Suppressor macrophage (primary cell): ENCODE results near the gene EIF2AK3.
"Not testable (repeated sequence)": the region's sequence is repeated elsewhere in the genome, so short reads cannot be mapped to it uniquely, and the experiment has no call there.

Experiments
- DNase-seq, 4 experiments: peaks; one replicate each; pipeline ENCODE4 v3.0.0-alpha.2; 2020 to 2022
- total RNA-seq, 17 experiments: gene quantifications; one replicate each; lab custom pipeline; 2026; ENCODE audit warnings: mixed read lengths in 6 of 17, inconsistent platforms in 3 of 17; lab: John Stamatoyannopoulos, UW

Gene EIF2AK3
- total RNA-seq: 34.4 to 64.6 (median 52.5) reads per million in 17 experiments

GRCh38 chr2:88627055-88627855 lies at the start of gene EIF2AK3:
EIF2AK3 (minus strand) TSS chr2:88627464; CDS start chr2:88627274, 190 bp downstream.
- peak; percentile 99 to 100 (median 99) for DNase-seq

- no peak for DNase-seq
These were observed 46.1 kb upstream of the EIF2AK3 start for GRCh38 chr2:88673363-88673762.

- peak; percentile 58 to 82 (median 67) for DNase-seq
These were observed 44.6 kb upstream of the EIF2AK3 start for GRCh38 chr2:88671786-88672427.

- peak in 3 of 4 experiments; percentile 38 to 44 (median 43) for DNase-seq
These were observed 42.4 kb upstream of the EIF2AK3 start for GRCh38 chr2:88669482-88670214.

- DNase-seq: no peak
These were observed 41.6 kb upstream of the EIF2AK3 start for GRCh38 chr2:88668862-88669261.

GRCh38 chr2:88667219-88667618 lies 40.0 kb upstream of the EIF2AK3 start:
- DNase-seq: no peak

DNA sequence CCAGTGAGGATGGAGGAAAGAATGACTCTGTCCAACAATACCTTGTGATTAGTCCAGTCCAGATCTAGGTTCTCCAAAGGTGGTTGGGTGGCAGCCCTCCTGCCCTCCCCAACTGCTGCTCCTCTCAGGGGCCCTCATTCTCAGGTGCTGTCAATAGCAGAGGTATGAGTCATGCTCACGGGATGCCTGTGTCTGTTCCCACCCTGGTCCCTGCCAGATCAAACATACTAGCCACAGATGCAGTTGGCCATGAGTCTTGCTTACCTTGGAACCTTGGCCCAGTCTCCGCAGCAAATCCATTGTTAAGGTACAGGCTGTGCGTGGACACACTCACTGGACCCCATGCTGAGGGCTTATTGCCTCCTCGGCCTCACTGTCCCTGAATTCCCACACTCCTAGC lies 39.3 kb upstream of the EIF2AK3 start:
- no peak for DNase-seq

DNA sequence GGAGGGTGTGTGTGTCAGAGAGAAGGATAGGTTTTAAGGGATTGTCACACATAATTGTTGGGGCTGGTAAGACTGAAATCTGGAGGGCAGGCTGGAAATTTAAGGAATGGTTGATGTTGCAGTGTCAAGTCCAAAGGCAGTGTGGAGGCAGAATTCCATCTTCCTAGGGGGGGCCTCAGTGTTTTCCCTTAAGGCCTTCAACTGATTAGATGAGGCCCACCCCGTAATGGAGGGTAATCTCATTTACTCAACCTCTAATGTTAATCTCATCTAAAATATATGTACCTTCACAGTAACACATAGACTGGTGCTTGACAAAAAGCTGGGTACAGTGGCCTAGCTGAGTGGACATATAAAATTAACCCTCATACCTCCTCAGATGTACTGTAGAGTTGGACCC lies 33.4 kb upstream of the EIF2AK3 start:
- DNase-seq: no peak

DNA sequence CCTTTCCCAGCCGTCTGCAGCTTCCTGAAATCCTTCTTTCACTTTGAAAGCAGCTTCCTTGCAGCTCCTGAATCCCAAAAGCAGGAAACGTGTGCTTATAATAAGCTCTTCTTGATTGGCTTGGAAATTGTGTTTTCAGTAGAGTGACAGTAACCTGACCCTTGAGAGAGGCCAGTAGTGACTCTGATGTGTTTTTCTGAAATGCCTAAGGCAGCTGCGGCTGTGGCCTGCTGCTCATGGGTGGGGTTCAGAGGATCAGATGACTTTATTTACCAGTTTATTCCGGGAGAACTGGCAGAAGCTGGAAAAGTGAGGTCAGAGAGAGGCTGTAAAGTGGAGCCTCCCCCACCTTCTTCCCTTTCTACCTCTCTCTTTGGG lies 32.3 kb upstream of the EIF2AK3 start:
- no peak for DNase-seq

DNA sequence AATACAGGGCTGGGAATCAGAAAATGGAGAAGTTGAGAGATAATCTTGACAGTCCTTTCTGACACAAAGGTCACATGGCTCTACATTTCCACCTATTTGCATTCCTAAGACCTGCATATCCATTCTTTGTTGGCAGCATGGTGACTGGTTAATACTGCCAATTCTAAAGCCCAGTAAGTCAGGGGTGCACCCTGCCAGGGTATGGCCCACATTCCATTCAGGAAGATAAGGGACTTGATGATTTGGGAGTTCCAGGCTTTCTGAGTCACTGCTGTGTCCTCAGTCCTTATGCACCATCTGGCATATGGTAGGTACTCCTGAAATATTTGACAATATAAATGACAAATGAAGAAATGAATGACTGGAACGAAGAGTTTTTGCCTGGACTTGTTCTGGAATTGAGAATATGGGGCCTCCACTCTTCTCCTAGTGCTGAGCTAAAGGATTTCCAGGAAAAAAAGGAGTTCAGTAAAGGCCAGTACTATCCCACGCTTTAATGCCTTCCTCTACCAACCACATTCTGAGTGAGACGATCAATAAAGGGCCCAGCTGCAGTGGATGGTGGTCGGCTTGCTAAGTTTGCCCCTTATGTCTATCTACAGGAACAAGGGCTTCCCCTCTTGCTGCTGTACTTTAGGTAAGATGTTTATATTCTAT lies 31.7 kb upstream of the EIF2AK3 start:
- DNase-seq: peak in 2 of 4 experiments; percentile 15 to 20

DNA sequence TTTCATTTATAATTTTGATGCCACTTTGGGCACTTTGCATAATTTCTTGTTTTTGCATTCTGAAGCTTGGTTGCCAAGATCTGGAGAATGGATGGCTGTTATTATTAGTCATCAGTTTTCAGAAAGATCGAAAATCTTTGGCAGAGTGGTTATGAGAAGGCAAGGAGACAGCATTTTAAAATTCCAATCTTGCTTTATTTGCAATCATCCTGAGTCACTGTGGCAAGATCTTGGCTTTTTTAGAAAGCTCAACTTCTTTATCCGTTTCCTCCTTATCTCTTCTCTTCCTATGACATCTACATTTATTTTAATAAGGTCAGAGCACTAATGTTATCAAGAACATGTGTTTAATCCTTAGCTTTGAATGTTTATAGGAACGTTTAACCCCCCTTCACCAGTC lies 31.1 kb upstream of the EIF2AK3 start:
- DNase-seq: no peak

DNA sequence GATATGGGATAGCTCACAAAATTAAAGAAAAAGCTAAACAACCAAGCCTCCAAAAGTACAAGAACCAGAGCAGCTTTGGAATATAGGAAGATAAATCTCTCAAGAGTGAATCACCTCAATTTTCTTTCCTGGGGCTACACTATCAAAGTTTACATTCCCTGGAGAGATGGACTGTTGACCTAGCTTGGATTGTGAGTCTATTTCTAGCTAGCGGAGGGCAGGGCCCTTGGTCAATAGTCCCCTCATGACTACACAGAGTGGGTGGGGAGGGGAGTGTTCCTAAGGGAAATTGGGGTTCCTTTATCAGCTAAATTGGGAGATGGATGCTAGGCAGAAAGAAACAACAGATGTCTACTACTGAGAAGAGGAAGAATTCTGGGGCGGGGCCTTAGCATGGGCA lies 29.9 kb upstream of the EIF2AK3 start:
- no peak for DNase-seq

- DNase-seq: no peak
These were observed 29.4 kb upstream of the EIF2AK3 start for GRCh38 chr2:88656690-88657089.

DNA sequence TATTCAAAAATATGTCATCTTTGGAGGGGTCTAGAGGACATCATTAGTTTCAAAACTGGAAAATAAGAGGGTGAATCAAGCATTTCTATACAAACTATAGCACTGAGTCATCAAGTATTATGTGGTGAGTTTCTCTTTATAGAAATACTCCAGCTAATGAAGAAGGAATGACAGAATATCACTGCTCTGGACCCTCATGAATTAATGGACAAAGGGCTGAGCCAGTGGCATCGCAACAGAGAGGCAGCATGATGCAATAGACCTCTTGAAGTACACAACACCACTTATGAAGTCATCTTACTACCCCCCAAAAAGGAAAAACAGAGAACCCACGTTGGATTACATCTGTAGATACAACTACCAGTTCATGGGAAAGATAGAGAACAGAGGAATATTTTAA lies 27.4 kb upstream of the EIF2AK3 start:
- DNase-seq: no peak

- no peak for DNase-seq
These were observed 24.4 kb upstream of the EIF2AK3 start for GRCh38 chr2:88651646-88652045.

GRCh38 chr2:88645291-88645882 lies 18.1 kb upstream of the EIF2AK3 start:
- not testable (repeated sequence) for DNase-seq

DNA sequence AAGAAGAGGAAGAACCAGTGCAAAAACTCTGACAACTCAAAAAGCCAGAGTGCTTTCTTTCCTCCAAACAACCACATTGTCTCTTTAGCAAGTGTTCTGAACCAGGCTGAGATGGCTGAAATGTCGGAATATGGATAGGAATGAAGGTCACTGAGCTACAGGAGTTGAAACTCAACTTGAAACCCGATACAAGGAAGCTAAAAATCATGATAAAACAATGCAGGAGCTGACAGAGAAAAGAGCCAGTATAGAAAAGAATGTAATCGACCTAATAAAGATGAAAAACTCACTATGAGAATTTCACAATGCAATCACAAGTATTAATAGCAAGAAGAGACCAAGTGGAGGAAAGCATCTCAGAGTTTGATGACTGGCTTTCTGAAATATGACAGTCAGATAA lies 15.0 kb upstream of the EIF2AK3 start:
- no peak for DNase-seq

DNA sequence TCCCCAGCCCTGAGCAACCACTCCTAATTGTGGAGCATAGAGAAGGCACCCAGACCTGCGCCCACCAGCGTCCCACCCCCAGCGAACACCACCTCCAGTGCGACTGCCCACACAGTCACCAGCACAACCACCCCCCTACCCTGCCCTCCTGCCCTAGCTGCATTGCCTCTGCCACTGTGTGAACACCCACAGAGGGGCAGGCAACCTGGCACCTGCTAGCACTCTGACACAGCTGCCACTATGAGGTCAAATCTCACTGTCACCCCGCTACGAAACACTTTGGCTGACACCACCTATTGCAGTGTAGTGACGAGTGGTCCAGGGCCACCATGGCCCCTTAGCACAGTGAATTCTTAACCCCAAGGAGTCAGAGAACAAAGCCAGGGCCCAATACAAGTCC lies 14.1 kb upstream of the EIF2AK3 start:
- no peak for DNase-seq

DNA sequence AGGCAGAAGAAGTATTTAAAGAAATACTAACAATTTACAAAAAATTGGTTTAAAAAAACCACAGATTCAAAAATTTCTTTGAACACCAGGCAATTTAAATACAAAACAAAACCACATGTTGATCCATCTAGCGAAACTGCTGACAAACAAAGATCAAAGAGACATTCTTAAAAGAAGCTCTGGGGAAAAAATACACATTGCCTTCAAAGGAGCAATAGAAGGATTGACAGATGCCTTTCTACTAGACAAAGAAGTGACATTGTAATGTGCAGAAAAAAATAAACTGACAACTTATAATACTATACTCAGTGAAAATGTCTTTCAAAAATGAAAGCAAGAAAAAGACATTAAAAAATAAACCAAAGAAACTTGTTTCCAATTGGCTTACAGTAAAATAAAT lies 12.6 kb upstream of the EIF2AK3 start:
- DNase-seq: no peak

DNA sequence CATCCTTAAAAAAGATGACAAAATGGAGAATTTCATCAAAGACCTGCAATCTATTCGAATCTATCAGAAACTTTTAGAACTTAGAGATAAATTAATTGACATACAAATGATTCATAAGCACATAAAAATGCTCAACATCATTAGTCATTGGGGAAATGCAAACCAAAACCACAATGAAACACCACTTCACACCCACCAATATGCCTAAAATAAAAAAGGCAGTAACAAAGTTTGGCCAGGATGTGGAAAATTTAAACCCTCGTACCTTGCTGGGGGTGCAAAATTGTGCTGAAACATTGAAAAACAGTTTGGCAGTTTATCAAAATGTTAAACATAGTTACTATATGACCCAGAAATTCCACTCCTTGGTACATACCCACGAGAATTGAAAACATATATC lies 11.5 kb upstream of the EIF2AK3 start:
- peak in 2 of 4 experiments; percentile 31 to 44 for DNase-seq

DNA sequence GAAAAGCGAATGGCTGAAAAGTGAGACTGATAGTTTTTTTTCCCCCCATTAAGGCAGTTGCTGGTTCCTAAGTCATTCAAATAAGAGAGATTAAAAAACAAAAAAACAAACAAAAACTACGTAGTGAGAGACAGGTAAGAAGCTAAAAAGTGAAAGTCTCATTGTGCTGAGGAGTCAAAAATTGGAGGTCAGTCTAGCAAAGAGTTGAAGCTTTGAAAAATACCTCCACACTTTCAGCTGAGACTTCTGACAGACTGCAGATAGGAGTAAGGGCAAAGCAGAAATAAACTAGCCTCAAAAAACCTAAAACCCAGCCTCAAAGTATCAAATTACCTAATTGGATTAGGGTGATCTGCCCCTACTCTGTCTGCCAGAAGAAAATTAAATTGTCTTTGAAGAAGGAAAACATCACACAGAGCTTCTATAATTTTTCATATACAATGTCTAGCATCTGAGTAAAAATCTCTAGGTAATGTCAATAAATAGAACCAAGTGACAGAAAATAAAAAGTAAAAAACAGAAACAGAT lies 10.9 kb upstream of the EIF2AK3 start:
- no peak for DNase-seq

- no peak for DNase-seq
These were observed 10.2 kb upstream of the EIF2AK3 start for GRCh38 chr2:88637464-88637863.
